Caco-2 (cell line): ENCODE measurements around the gene CALU. TPM values are rescaled to one million over a fixed set of nuclear protein-coding genes. Genes with fewer than 3 reads are reported as not detected.

Experiments
- BruUV-seq: library from RNA; stranded (reverse); fragments of 400-500 nt; replicated peaks from 2 replicates; lab custom pipeline; 2021; lab: Mats Ljungman, UMichigan
- CTCF ChIA-PET: fragments of 300-600 bp; sonication (Branson Sonifier 250); formaldehyde crosslinking; loops from one replicate; lab custom pipeline; 2022; ENCODE audit warnings: antibody characterized with exemption; lab: Charles Lee
- POLR2A ChIA-PET: fragments of 300-600 bp; sonication (Branson Sonifier 250); formaldehyde crosslinking; loops from one replicate; lab custom pipeline; 2022; ENCODE audit warnings: antibody characterized with exemption; lab: Charles Lee
- DNase-seq, 2 experiments: peaks; one replicate each; pipeline versions ENCODE4 v3.0.0 to v3.0.0-alpha.2; 2020 to 2022
- H3K27me3 ChIP-seq: replicated peaks from 2 replicates; pipeline ENCODE4 v1.6.0; 2011; ENCODE audit warnings: low read length; ENCODE audit not compliant: control insufficient read depth, insufficient read depth
- H3K36me3 ChIP-seq: 2 replicates; pipeline ENCODE4 v1.5.1; 2011; ENCODE audit warnings: low read length; ENCODE audit not compliant: control insufficient read depth, insufficient read depth
- H3K4me1 ChIP-seq: fragments of 250-450 bp; sonication (Bioruptor Pico); 2 replicates; pipeline ENCODE4 v1.5.1; 2020; ENCODE audit warnings: mild to moderate bottlenecking
- H3K4me3 ChIP-seq: 2 replicates; pipeline ENCODE4 v1.5.1; 2011; ENCODE audit warnings: low read depth, mild to moderate bottlenecking, control low read depth, low read length
- H3K9me3 ChIP-seq: fragments of 250-450 bp; sonication (Bioruptor Pico); 2 replicates; pipeline ENCODE4 v1.5.1; 2020; ENCODE audit warnings: mild to moderate bottlenecking, moderate library complexity
- H3K27ac Mint-ChIP-seq: one replicate; pipeline ENCODE4 v1.8.0; 2022; ENCODE audit warnings: mixed read lengths; ENCODE audit not compliant: unreplicated experiment
- H3K27me3 Mint-ChIP-seq: one replicate; pipeline ENCODE4 v1.8.0; 2022; ENCODE audit warnings: mixed read lengths; ENCODE audit not compliant: insufficient read depth, unreplicated experiment
- H3K36me3 Mint-ChIP-seq: one replicate; pipeline ENCODE4 v1.8.0; 2022; ENCODE audit warnings: mild to moderate bottlenecking, mixed read lengths; ENCODE audit not compliant: insufficient read depth, unreplicated experiment
- H3K4me1 Mint-ChIP-seq: one replicate; pipeline ENCODE4 v1.8.0; 2022; ENCODE audit warnings: low read depth, mixed read lengths; ENCODE audit not compliant: unreplicated experiment
- H3K4me3 Mint-ChIP-seq: one replicate; pipeline ENCODE4 v1.8.0; 2022; ENCODE audit warnings: mild to moderate bottlenecking, moderate library complexity, mixed read lengths; ENCODE audit not compliant: unreplicated experiment
- H3K9me3 Mint-ChIP-seq: one replicate; pipeline ENCODE4 v1.8.0; 2022; ENCODE audit warnings: mixed read lengths; ENCODE audit not compliant: unreplicated experiment
- CTCF ChIP-seq, 2 experiments: fragments of 200-600 bp in 1 of 2; IDR thresholded peaks; 1 replicate in 1 of 2; 2 replicates in 1 of 2; pipeline versions ENCODE4 v1.5.1 to v1.8.0; 2011 to 2022; ENCODE audit warnings: antibody characterized with exemption in 1 of 2, control low read depth in 1 of 2, inconsistent platforms in 1 of 2, low read depth in 1 of 2, low read length in 1 of 2, mild to moderate bottlenecking in 1 of 2, moderate library complexity in 1 of 2; ENCODE audit not compliant: insufficient read depth in 1 of 2, severe bottlenecking in 1 of 2, unreplicated experiment in 1 of 2
- intact Hi-C: fragments of 100-400 bp; cut with micrococcal nuclease; formaldehyde crosslinking; loops from one replicate; pipeline ENCODE4 v1.10.0; 2022; ENCODE audit not compliant: unreplicated experiment
- total RNA-seq: library from RNA; stranded (reverse); gene quantifications from 2 replicates; pipeline ENCODE4 v1.2.3, GENCODE V29; 2022

Gene CALU
- total RNA-seq, 1 experiment from 2014 or later, result 184 TPM

- intact Hi-C loops, result no loop called here
- Mint-ChIP-seq H3K36me3 (no peaks in the 10 kb centered on the region), H3K4me3 (no peak overlapping the region), H3K9me3 (no peaks in the 10 kb centered on the region), H3K27ac (no peak overlapping the region), H3K27me3 (no peaks in the 10 kb centered on the region), H3K4me1 (no peaks in the 10 kb centered on the region)
- Histone ChIP-seq H3K4me1 (no peaks in the 10 kb centered on the region), H3K36me3 (no peaks in the 10 kb centered on the region), H3K27me3 (no peaks in the 10 kb centered on the region; the same call in 1 of the 2 replicates), H3K9me3 (no peaks in the 10 kb centered on the region), H3K4me3 (no peak overlapping the region)
- DNase-seq, result no peak
- POLR2A ChIA-PET, result no interaction called here
- CTCF ChIA-PET, result interaction anchor here (1.2 kb wide), 1 partner anchor 13 kb away, joined by 3 read pairs; no protein-coding TSS in a partner anchor
- BruUV-seq, result no TSS peak
- TF ChIP-seq CTCF (IDR thresholded peaks at IDR 0.05; ENCODE audit: insufficient read depth in 1 of 2, low read depth in 1 of 2, low read length in 1 of 2, severe bottlenecking in 1 of 2, unreplicated experiment in 1 of 2), result no peak
Measured at GRCh38 chr7:128725531-128725930, 13.6 kb upstream of the CALU start.

GRCh38 chr7:128726059-128726736 lies 13.0 kb upstream of the CALU start:
- Mint-ChIP-seq H3K4me3 (no peak overlapping the region), H3K36me3 (no peaks in the 10 kb centered on the region), H3K9me3 (no peaks in the 10 kb centered on the region), H3K27ac (no peak overlapping the region), H3K27me3 (peaks cover 2% of the 10 kb centered on the region), H3K4me1 (no peaks in the 10 kb centered on the region)
- no peaks in the 10 kb centered on the region for H3K4me1 ChIP-seq
- no peaks in the 10 kb centered on the region for H3K9me3 ChIP-seq
- H3K4me3 ChIP-seq, result no peak overlapping the region
- DNase-seq, result no peak
- H3K36me3 ChIP-seq, result no peaks in the 10 kb centered on the region
- ChIA-PET POLR2A (interaction anchor here (1.3 kb wide), 1 partner anchor 12 kb away, joined by 3 read pairs; the partner anchor contains the start of gene CALU), CTCF (interaction anchor here (0.5 kb wide), 1 partner anchor 254 kb away, joined by 3 read pairs; no protein-coding TSS in a partner anchor)
- BruUV-seq, result no TSS peak
- intact Hi-C loops, result no loop called here
- no peak for TF ChIP-seq CTCF (IDR thresholded peaks at IDR 0.05; ENCODE audit: insufficient read depth in 1 of 2, low read depth in 1 of 2, low read length in 1 of 2, severe bottlenecking in 1 of 2, unreplicated experiment in 1 of 2)
- H3K27me3 ChIP-seq, result no peaks in the 10 kb centered on the region; the same call in none of the 2 replicates

DNA sequence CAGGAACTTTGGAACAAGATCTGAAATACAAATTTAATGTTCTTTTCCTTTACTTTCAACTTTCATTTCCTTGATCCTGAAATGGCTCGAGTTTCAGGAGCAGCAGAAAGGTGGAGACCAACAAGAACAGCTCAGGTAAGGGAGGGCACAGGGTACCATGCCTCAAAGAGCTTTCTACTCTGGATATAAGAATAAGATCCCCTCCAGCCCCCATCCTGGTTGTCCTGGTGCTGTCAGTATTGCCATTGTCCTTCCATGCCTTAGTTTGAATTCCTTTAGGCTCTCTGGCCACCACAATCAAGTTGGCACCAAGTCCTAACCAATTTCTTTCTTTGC lies 12.5 kb upstream of the CALU start:
- Mint-ChIP-seq H3K4me3 (no peak overlapping the region), H3K4me1 (no peaks in the 10 kb centered on the region), H3K36me3 (no peaks in the 10 kb centered on the region), H3K27ac (no peak overlapping the region), H3K27me3 (peaks cover 3% of the 10 kb centered on the region), H3K9me3 (no peaks in the 10 kb centered on the region)
- Histone ChIP-seq H3K4me1 (no peaks in the 10 kb centered on the region), H3K36me3 (no peaks in the 10 kb centered on the region), H3K27me3 (no peaks in the 10 kb centered on the region; the same call in none of the 2 replicates), H3K9me3 (no peaks in the 10 kb centered on the region), H3K4me3 (no peak overlapping the region)
- intact Hi-C loops, result no loop called here
- DNase-seq, result no peak
- no TSS peak for BruUV-seq
- TF ChIP-seq CTCF (IDR thresholded peaks at IDR 0.05; ENCODE audit: insufficient read depth in 1 of 2, low read depth in 1 of 2, low read length in 1 of 2, severe bottlenecking in 1 of 2, unreplicated experiment in 1 of 2), result no peak
- ChIA-PET CTCF (interaction anchor here (0.5 kb wide), 1 partner anchor 254 kb away, joined by 3 read pairs; no protein-coding TSS in a partner anchor), POLR2A (interaction anchor here (1.3 kb wide), 1 partner anchor 12 kb away, joined by 3 read pairs; the partner anchor contains the start of gene CALU)
